Activated B cell treated with CpG ODN at 0.5 μM for 24 hours (primary cell): ENCODE results near the gene WFIKKN1. TPM values are rescaled to one million over a fixed set of nuclear protein-coding genes. Genes with fewer than 3 reads are reported as not detected.
A peak's percentile ranks its signal among the peaks of the same experiment; 100 is the strongest.

Source experiments
- ATAC-seq: fragments of 200-7000 bp; cut with Tn5 transposase; one replicate; pipeline ENCODE4 v1.10.0; 2021; ENCODE audit warnings: low read depth, mild to moderate bottlenecking, moderate library complexity
- CTCF ChIA-PET: fragments of 350-600 bp; sonication (Branson Sonifier 250); formaldehyde crosslinking; loops from one replicate; lab custom pipeline; 2021; ENCODE audit warnings: antibody characterized with exemption; lab: Charles Lee
- POLR2A ChIA-PET: fragments of 350-600 bp; sonication (Branson Sonifier 250); formaldehyde crosslinking; loops from one replicate; lab custom pipeline; 2021; ENCODE audit warnings: antibody characterized with exemption; lab: Charles Lee
- DNase-seq: peaks from one replicate; pipeline ENCODE4 v3.0.0; 2022
- H3K27ac Mint-ChIP-seq: one replicate; pipeline ENCODE4 v1.8.0; 2020; ENCODE audit warnings: mixed read lengths
- H3K27me3 Mint-ChIP-seq: one replicate; pipeline ENCODE4 v1.8.0; 2021; ENCODE audit warnings: mixed read lengths
- H3K36me3 Mint-ChIP-seq: one replicate; pipeline ENCODE4 v1.8.0; 2021; ENCODE audit warnings: low read depth, mixed read lengths
- H3K4me1 Mint-ChIP-seq: one replicate; pipeline ENCODE4 v1.8.0; 2021; ENCODE audit warnings: mixed read lengths
- H3K4me3 Mint-ChIP-seq: one replicate; pipeline ENCODE4 v1.8.0; 2020; ENCODE audit warnings: mild to moderate bottlenecking, mixed read lengths
- H3K9me3 Mint-ChIP-seq: one replicate; pipeline ENCODE4 v1.8.0; 2020; ENCODE audit warnings: mixed read lengths
- CTCF ChIP-seq: fragments of 200-600 bp; IDR thresholded peaks from one replicate; pipeline ENCODE4 v1.8.0; 2022; ENCODE audit warnings: antibody characterized with exemption, mild to moderate bottlenecking
- intact Hi-C: fragments of 100-400 bp; cut with micrococcal nuclease; formaldehyde crosslinking; loops from one replicate; pipeline ENCODE4 v1.15.1; 2024
- total RNA-seq: library from RNA; stranded (reverse); gene quantifications from 2 replicates; pipeline ENCODE4 v1.2.3, GENCODE V29; 2022

The WFIKKN1 gene
- total RNA-seq, 1 donor from 2014 or later: 0.47 TPM

- peaks cover 6% of the 10 kb centered on the region for H3K36me3 Mint-ChIP-seq
- no peak for ATAC-seq
- H3K27ac Mint-ChIP-seq: no peak overlapping the region
- intact Hi-C loops: no loop called here
- H3K4me1 Mint-ChIP-seq: peaks cover 38% of the 10 kb centered on the region
- no peak for TF ChIP-seq CTCF
- ChIA-PET CTCF (no interaction called here), POLR2A (interaction anchor here (0.7 to 1.1 kb wide), 3 partner anchors 19 to 239 kb away, joined by 5 to 9 read pairs (median 6); partner anchors contain the start of gene DECR2)
- H3K9me3 Mint-ChIP-seq: no peaks in the 10 kb centered on the region
- no peaks in the 10 kb centered on the region for H3K27me3 Mint-ChIP-seq
- DNase-seq: no peak
- peak overlapping the region; percentile 4 for H3K4me3 Mint-ChIP-seq
Observed at GRCh38 chr16:640614-641013, 9.8 kb downstream of the WFIKKN1 start.

GRCh38 chr16:641326-642188 lies 10.8 kb downstream of the WFIKKN1 start, which contains the start of gene MCRIP2:
MCRIP2 (plus strand) TSS chr16:641828; CDS start chr16:641992, 164 bp downstream.
- intact Hi-C loops: no loop called here

GRCh38 chr16:642189-643049 lies 11.6 kb downstream of the WFIKKN1 start:
- peak; percentile 44 for DNase-seq
- ATAC-seq: peak; percentile 35
- Mint-ChIP-seq H3K27me3 (no peaks in the 10 kb centered on the region), H3K4me3 (peak overlapping the region; percentile 71), H3K4me1 (peaks cover 37% of the 10 kb centered on the region), H3K9me3 (no peaks in the 10 kb centered on the region), H3K27ac (peak overlapping the region; percentile 46), H3K36me3 (no peaks in the 10 kb centered on the region)
- POLR2A ChIA-PET: interaction anchor here (1.0 to 1.2 kb wide), 2 partner anchors 79 to 115 kb away, joined by 3 read pairs; partner anchors contain the start of genes ANTKMT and CAPN15
- TF ChIP-seq CTCF: no peak
- CTCF ChIA-PET: no interaction called here
- intact Hi-C loops: no loop called here

More at GRCh38 chr16:641326-642188, 10.8 kb downstream of the WFIKKN1 start, which contains the start of gene MCRIP2:
- Mint-ChIP-seq H3K4me1 (peaks cover 35% of the 10 kb centered on the region), H3K36me3 (peaks cover 3% of the 10 kb centered on the region), H3K27me3 (no peaks in the 10 kb centered on the region), H3K9me3 (no peaks in the 10 kb centered on the region), H3K27ac (no peak within 1 kb of the TSS), H3K4me3 (peak within 1 kb of the TSS; percentile 71)
- TF ChIP-seq CTCF: no peak
- peak; percentile 78 for DNase-seq
- ATAC-seq: peak; percentile 43
- ChIA-PET POLR2A (interaction anchor here (1.0 to 1.2 kb wide), 2 partner anchors 80 to 115 kb away, joined by 3 read pairs; partner anchors contain the start of genes ANTKMT and CAPN15), CTCF (no interaction called here)

GRCh38 chr16:643050-643368 lies 12.2 kb downstream of the WFIKKN1 start:
- peaks cover 35% of the 10 kb centered on the region for H3K4me1 Mint-ChIP-seq
- intact Hi-C loops: no loop called here
- no peaks in the 10 kb centered on the region for H3K27me3 Mint-ChIP-seq
- CTCF ChIA-PET: no interaction called here
- ATAC-seq (no peak), DNase-seq (no peak)
- POLR2A ChIA-PET: interaction anchor here (1.0 to 1.2 kb wide), 2 partner anchors 78 to 116 kb away, joined by 3 read pairs; partner anchors contain the start of genes ANTKMT and CAPN15
- H3K27ac Mint-ChIP-seq: peak overlapping the region; percentile 46
- H3K36me3 Mint-ChIP-seq: no peaks in the 10 kb centered on the region
- TF ChIP-seq CTCF: no peak
- peak overlapping the region; percentile 71 for H3K4me3 Mint-ChIP-seq
- H3K9me3 Mint-ChIP-seq: no peaks in the 10 kb centered on the region
